Hematopoietic multipotent progenitor cell treated with erythropoietin and hydrocortisone succinate and interleukin-3 and kit ligand, for 8 days (in vitro differentiated cells): ENCODE measurements around the gene PDE6B.
"Not testable (repeated sequence)": the region's sequence is repeated elsewhere in the genome, so short reads cannot be mapped to it uniquely, and the experiment has no call there.

Experiments
- DNase-seq: peaks from one replicate; pipeline ENCODE4 v3.0.0-alpha.2; 2015

Gene PDE6B

DNA sequence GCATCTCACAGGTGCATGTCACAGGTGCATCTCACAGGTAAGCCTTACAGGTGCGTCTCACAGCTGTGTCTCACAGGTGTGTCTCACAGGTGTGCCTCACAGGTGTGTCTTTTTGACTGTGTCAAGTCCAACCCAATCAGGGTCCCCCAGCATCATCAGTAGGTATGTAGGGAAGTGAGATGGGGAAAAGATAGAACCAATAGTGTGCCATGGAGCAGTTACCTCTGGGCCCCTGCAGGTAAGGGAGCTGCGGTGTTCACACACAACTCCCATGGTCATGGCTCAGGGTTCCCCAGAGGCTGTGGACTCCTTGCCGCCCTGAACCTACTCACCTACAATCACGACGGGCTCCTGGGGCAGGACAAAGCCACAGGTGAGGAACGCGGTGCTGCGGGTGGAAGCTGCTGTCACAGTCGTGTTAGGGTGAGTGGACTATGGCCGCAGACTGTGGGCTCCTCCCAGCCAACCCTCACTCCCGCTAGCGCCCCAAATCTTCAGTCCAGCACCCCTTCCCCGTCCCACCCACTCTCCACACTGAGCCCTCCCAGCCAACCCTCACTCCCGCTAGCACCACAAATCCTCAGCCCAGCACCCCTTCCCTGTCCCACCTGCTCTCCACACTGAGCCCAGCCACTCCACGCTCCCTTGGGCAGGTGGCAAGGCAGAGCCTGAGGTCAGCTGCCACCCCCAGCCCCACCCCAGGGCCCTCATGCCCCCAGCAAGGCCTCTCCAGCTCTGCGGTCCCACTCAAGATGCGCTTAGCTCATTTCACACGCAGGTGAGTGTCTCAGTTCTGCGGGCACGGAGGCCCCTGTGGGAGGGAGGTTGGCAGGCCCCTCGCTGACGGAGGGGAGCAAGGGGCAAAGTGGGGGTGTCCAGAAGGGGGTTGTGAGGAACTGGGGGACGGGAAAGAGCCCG lies 2.1 kb upstream of the PDE6B start:
- DNase-seq = no peak

DNA sequence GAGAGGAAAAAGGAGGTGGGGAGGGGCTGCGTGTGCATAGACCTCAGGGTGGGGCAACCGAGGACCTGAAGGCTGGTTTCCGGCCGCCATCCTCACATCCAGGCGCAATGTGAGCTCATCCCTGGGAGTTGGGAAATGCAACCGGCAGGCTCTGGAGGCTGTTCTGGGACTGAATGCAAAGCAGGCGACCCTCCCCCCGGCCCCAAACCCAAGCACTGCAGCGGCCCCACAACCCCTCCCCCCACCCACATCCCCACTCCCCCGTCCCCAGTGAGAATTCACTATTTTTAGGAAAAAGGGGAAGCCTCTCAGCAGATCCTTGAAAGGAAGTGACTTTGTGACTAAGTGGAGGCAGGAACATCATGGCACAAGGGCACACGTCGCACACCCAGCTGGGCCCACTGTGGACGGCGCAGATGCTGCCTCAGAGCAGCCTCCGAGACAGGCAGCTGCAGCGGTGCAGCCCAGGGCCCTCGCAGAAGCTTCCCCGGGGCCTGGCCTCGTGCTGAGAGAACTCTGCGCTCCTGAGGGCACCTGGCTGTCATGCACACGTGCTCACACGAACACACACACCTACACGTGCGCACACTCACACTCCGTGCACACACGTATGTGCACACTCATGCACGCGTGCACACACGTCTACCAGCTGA lies 1.3 kb upstream of the PDE6B start:
- no peak for DNase-seq

DNA sequence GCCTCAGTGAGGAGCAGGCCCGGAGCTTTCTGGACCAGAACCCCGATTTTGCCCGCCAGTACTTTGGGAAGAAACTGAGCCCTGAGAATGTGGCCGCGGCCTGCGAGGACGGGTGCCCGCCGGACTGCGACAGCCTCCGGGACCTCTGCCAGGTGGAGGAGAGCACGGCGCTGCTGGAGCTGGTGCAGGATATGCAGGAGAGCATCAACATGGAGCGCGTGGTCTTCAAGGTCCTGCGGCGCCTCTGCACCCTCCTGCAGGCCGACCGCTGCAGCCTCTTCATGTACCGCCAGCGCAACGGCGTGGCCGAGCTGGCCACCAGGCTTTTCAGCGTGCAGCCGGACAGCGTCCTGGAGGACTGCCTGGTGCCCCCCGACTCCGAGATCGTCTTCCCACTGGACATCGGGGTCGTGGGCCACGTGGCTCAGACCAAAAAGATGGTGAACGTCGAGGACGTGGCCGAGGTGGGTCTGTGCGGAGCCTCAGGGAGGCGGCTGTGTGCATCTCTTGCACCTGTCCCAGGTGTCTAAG lies 323 bp downstream of the PDE6B start:
- DNase-seq = no peak

DNA sequence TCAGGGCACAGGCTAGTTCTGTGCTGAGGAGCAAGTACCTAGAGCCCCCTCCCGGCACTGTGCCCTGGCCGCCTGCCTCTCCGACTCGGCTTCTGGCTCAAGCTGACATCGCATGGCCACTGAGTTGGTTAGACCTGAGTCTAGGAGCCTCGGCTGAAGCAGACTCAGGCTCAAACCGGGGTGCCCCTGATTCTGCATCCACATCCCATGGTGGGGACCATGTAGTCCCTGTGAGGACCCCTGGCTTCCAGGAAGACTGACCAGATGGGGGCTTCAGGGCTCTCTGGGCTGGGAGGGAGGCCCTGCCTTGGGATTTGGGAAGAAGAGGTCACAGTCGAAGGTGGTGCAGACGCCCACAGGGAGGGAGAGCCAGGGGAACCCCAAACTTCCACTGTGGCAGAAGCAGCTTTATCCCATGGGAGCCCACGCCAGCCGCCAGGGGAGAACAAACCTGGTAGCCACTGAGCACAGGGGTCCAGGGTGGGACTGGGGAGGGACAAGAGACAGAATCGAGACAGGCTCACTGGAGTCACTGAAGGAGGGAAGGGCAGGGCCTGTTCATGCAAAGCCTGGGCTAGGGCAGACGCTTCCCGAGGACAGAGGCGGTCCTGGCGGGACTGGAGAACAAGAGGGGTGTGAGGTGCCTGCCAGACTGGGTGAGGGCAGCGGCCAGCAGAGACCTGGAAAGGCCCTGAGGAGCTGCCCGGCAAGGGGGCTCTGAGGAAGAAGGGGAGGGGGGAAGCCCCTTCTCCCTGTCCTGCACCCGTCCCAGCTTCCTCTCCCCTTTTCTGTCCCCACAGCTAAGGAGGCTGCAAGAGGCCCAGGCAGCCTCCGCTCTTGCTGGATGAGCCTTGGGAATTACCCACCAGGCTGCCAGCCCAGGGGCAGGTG lies 1.1 kb downstream of the PDE6B start:
- no peak for DNase-seq

DNA sequence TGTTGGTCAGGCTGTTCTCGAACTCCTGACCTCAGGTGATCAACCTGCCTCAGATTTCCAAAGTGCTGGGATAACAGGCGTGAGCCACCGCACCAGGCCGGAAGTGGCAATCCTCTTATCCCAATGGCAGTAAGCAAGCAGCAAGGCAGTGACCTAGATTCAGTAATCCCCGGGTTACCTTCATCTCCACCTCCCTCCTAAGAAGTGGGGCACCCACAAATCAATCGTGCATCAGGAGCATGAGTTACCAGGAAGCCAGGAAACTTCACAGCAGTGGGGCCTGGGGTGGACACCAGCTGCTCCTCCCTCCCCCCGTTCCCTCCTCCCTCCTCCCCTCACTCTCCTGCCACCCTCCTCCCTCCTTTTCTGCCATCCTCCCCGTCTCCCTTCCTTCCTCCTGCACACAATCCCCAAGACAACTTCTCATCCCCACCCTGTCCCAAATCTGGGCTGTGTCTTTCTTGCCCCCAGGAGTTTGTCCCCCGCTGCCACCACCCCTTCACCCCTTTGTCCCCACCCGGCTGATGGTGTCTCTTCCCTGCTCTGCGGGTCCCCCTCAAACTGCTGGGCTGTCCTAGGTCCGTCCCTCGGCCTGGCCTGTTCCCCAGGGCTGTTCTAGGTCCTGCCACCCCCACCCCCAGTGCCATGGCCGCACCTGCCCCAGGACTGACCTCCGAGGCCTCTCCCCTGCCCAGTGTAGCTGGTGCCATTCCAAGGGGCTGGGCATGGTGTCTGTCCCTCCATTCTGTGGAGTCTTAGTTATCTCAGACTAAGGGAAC lies 2.2 kb downstream of the PDE6B start:
- no peak for DNase-seq

DNA sequence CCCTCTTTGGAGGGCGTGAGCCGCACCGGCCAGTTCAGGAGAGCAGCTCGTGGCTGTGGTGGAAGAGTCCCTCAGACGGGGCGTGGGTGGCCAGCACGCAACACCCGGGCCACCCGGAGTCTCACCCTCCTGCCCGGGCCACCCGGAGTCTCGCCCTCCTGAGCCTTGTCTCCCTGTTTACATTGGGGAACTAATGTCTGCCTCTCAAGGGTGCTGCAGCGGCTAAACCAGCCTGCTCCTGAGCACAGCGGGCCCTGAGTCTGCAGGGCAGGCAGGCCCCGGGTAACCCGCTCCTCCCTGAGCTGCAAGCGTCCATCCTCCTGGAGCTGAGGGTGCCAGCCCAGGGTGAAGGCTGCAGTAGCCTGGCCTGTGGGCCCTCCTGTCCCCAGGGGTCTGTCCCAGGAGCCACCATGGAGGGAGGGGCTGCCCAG lies 3.0 kb downstream of the PDE6B start:
- DNase-seq = no peak

DNA sequence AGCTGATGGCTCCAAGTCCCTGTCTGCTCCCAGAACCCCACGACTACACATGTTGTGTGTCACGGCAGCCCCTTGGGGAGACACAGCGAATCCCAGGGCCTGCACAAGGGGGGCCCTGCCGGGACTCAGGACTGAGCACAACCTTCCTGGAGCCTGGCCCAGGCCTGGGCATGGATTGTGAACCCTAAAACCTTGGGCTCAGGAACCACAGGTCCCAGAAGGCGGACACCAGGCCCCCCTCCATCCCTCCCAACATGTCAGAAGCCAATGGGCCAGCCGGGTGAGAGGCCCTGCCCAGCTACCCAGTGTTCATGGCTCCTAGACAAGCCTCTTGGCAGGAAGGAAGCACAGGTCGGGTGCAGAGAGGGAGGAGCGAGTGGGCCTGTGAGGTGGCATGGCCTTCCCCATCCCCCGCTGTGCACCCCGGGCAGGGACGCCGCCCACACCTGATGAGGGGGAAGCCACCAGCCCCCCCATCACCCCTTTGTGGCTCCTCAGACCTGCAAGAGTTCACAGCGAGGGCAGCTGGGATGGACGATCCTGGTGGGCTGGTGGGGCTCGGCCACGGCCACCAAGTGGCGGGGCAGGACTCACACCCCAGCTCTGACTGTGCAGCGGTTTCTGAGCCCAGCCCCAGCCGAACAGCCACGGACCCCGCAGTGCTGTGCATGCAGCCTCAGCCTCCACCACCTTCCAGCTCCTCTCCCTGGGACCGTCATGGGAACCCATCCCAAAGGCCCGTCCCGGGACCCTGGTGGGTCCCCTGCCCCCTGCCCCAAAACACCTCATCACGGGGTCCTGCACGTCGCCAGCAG lies 3.7 kb downstream of the PDE6B start:
- DNase-seq = no peak

DNA sequence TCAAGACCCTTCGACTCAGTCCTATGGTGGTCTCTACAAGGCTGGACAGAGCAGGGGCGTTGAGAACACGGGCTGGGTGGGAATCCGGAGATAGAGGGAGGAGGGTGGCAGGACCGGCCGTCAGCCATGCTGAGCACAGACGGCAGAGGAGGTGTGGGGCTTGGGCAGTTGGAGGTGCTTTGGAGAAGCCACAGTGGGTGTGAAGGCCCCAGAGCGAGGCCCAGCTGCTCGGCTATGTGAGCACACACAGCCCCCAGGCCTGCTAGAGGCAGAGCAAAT lies 4.2 kb downstream of the PDE6B start:
- no peak for DNase-seq

DNA sequence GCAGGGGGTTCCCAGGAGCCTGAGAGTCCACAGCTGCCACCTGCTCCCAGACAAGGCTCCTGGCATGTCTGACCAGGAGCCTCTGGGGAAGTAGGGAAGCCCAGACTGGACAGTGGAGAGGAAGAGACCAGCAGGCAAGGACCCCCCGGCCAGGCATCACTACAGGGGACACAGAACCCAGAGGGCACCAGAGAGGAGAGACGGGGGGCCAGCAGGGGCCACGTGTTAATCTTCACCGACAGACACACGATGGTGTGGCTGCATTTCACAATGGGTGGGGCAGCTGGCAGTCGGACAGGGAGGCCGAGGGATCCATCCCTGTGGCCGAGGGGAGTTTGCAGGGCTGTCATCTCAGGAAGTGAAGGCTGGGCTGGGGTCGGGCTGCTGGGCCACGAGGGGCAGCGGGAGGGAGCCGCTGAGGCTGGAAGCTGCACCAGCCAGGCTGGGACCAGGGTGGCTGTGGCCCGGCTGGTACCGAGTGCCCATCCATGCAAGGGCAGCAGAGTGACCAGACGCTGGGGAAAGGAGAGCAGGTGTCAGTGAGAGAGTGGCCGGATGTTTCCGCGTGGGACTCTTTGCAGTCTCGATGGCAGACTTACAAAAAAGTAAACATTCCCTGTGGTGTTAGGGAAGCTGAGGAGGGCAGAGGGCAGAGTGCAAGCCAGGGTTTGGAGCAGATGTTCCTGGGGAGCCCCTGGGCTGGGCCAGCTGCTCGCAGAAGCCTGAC lies 4.7 kb downstream of the PDE6B start:
- DNase-seq = no peak

DNA sequence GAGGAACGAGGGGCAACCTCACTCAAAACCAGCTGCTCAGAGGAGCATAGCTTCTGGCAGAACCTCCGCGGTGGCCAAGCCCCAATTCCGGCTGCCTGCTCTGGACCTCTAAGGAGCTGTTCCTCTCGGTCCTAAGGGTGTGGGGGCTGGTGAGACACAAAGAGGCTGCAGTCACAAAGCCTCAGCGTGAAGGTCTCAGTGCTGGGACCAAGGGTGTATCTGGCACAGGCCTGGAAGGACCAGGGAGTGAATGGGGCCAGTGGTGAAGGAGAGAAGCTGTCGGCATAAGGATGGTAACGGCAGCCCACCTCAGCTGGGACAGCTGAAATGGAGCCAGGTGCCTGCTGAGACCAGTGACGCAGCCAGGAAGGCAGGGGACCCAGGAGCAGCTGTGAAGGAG lies 5.3 kb downstream of the PDE6B start:
- no peak for DNase-seq

DNA sequence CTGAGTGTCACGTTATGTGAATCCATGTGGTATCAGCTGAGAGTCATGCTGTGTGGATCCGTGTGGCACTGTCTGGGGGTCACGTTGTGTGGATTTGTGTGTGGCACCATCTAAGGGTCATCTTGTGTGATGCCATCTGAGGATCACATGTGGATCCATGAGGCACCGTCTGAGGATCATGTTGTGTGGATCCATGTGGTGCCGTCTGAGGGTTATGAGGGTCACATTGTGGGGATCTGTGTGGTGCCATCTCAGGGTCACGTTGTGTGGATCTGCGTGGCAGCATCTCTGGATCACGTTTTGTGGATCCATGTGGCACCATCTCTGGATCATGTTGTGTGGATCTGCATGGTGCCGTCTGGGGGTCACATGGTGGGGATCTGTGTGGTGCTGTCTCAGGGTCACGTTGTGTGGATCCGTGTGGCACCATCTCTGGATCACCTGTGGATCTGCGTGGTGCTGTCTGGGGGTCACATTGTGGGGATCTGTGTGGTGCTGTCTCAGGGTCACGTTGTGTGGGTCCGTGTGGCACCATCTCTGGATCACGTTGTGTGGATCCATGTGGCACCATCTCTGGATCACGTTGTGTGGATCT lies 6.9 kb downstream of the PDE6B start:
- DNase-seq = no peak

DNA sequence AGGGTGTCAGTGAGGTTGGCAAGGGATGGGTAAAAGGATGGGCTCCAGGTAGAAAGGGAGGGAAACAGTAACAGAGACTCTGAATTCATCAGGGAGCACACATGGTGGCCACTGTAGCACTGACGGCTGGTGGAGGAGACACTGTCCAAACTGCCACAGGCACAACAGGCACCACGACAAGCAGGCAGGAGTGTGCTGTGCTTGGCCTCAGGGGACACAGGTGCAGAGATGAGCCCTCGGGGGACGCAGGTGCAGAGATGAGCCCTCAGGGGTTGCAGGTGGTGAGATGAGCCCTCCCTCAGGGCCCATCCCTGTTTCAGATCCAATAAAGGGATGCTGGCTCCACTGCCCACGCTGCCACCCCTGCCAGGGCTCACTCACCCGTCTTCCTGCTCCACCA lies 7.6 kb downstream of the PDE6B start:
- no peak for DNase-seq

DNA sequence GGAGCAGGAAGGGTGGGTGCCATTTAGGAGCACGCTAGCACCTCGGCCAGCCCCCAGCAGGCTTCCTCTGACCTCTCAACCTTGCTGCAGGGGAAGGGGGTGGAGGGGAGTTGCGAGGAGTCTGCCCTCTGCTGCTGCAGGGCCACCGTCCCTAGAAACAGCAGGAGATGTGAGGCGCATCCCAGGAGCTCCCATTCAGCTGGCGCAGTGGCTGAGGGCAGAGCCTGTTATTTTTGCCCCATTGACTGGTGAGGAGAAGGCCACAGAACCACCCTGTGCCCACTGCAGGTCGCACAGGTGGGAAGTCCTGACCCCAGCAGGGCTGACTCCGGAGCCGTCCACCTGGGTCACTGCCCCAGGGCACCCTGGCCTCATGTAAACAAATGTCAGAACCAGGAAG lies 8.0 kb downstream of the PDE6B start:
- DNase-seq = no peak

DNA sequence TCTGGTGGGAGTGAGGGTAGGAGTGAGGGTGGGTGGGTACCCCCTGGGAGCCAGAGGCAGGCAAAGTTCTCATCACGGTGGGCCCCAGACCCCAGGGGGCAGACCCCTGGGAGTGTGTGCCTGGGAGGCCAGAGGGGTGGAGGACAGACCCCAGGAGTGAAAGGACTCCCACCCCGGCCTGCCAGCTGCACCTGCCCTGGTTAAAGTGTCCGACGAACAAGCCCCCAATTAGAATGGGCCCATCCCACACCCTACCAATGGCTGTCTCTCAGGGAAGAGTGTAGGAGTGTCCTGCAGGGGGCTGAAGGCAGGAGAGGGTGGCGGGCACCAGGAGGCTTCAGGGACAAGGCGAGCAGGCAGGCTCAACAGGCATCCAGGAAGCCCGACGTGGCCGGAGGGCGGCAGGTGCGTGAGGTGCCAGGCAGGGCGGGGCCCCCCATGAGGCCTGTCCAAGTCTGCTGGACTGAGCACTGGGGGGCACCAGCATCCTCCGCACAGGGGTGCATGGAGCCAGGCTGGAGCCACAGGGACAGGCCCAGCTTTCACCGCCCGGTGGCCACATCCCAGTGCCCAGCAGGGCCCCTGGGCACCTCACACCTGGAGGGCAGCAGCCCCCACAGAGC lies 8.7 kb downstream of the PDE6B start:
- DNase-seq = no peak

DNA sequence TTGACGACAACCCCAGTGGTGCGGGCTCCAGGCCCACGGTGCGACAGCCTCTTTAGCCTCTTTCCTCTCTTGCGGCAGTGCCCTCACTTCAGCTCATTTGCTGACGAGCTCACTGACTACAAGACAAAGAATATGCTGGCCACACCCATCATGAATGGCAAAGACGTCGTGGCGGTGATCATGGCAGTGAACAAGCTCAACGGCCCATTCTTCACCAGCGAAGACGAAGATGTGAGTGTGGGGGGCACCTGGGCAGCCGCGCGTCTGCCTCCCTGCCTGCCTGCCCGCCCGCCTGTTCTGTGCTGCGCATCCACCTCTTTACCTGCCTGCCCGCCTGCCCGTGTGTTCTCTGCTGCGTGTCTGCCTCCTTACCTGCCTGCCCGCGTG lies 9.2 kb downstream of the PDE6B start:
- no peak for DNase-seq

DNA sequence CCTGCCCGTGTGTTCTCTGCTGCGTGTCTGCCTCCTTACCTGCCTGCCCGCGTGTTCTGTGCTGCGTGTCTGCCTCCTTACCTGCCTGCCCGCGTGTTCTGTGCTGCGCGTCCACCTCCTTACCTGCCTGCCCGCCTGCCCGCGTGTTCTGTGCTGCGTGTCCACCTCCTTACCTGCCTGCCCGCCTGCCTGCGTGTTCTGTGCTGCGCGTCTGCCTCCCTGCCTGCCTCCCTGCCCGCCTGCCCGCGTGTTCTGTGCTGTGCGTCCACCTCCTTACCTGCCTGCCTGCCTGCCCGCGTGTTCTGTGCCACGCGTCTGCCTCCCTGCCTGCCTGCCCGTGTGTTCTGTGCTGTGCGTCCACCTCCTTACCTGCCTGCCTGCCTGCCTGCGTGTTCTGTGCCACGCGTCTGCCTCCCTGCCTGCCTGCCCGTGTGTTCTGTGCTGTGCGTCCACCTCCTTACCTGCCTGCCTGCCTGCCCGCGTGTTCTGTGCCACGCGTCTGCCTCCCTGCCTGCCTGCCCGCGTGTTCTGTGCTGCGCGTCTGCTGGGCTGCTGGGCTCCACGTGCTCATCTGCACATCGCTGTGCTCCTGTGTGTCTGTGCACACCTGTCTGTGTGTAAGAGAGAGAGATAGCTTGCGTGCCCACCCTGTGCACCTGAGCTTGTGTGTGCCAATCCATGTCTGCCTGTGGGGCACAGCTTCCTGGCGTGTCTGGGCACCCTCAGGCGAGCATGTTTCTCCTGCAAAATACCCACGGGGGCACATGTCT lies 9.9 kb downstream of the PDE6B start:
- DNase-seq = not testable (repeated sequence)

DNA sequence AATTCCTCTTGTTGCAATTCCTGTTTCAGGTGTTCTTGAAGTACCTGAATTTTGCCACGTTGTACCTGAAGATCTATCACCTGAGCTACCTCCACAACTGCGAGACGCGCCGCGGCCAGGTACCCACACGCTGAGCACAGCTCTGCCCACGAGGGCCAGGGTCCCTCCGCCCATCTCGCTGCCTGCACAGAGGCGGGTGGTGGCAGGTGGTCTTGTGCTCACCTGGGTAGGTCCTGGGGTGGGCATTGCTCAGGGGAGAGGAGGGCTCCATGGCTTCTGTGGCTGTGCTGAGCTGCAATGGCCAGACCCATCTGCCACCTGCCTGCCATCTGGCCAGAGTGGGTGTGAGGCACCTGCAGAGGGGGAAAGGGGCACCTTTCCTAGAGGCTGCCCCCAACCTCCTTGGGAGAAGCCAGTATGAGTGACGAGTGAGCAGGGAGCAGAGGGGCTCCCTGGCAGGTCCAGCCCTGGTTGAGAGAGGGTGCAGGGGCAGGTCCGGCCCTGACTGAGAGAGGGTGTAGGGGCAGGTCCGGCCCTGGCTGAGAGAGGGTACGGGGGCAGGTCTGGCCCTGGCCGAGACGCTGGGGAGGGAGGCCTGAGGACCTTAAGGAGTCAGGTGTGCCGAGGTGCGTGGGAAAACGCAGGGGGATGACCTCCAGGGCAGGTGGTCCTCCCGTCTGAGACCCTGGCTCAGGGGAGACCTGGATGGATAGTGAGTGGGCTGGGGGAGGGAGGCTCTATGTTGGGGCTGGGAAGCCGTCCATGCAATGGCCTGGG lies 10.7 kb downstream of the PDE6B start:
- DNase-seq = no peak

DNA sequence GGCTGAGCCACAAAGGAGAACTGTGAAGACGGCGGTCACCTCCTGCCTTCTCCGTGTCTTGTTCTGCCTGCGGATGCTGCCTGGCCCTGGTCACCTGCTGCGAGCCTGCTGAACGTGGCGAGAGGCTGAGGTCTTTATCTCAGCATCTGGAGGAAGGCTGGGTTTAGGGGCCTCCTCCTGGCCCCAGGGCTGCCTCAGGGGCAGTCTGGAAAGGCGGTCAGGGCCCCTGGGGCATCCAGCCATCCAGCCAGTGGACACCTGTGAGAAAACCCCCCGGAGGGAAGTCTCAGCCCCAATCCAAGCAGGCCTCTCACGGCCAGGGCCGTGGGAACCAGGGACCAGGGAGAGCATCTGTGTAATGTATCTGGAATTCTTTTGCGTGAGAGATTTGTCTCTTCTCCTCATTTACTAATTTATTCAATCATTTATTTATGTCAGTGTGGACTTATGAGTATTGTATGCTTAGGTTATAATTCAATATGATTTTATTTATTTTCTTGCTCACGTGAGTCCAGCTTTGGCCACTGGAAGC lies 11.3 kb downstream of the PDE6B start:
- DNase-seq = no peak
